ENCODE data around the gene SLC16A10.
"Not testable (repeated sequence)": the region's sequence is repeated elsewhere in the genome, so short reads cannot be mapped to it uniquely, and the experiment has no call there.

SLC16A10 gene

DNA sequence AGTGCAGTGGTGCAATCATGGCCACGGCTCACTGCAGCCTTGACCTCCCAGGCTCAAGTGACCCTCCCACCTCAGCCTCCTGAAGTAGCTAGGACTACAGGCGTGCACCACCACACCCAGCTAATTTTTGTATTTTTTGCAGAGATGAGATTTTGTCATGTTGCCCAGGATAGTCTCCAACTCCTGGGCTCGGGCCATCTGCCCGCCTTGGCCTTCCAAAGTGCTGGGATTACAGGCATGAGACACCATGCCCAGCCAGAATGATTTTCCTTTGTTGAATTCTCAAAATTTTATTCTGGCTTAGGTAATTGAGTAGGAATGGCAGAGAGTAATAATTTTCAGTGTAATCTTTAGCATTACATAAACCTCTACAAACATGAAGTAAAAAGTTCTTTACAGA is 37.1 kb downstream of the SLC16A10 start:
- no peak overlapping the region for H3K4me3 ChIP-seq (ENCODE audit: control insufficient read depth, low read depth, low read length)
- DNase-seq (ENCODE audit: low read depth) = no peak
- TF ChIP-seq, protein P1, sequence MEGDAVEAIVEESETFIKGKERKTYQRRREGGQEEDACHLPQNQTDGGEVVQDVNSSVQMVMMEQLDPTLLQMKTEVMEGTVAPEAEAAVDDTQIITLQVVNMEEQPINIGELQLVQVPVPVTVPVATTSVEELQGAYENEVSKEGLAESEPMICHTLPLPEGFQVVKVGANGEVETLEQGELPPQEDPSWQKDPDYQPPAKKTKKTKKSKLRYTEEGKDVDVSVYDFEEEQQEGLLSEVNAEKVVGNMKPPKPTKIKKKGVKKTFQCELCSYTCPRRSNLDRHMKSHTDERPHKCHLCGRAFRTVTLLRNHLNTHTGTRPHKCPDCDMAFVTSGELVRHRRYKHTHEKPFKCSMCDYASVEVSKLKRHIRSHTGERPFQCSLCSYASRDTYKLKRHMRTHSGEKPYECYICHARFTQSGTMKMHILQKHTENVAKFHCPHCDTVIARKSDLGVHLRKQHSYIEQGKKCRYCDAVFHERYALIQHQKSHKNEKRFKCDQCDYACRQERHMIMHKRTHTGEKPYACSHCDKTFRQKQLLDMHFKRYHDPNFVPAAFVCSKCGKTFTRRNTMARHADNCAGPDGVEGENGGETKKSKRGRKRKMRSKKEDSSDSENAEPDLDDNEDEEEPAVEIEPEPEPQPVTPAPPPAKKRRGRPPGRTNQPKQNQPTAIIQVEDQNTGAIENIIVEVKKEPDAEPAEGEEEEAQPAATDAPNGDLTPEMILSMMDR (IDR thresholded peaks at IDR 0.05; ENCODE audit: control insufficient read depth, insufficient read depth, low read depth, low read length, missing control alignments) = no peak

- TF ChIP-seq, protein P1 (IDR thresholded peaks at IDR 0.05; ENCODE audit: control insufficient read depth, insufficient read depth, low read depth, low read length, missing control alignments) = no peak
- no peak overlapping the region for H3K4me3 ChIP-seq (ENCODE audit: control insufficient read depth, low read depth, low read length)
- DNase-seq (ENCODE audit: low read depth) = no peak
These were observed 41.7 kb downstream of the SLC16A10 start for GRCh38 chr6:111129013-111129412.

DNA sequence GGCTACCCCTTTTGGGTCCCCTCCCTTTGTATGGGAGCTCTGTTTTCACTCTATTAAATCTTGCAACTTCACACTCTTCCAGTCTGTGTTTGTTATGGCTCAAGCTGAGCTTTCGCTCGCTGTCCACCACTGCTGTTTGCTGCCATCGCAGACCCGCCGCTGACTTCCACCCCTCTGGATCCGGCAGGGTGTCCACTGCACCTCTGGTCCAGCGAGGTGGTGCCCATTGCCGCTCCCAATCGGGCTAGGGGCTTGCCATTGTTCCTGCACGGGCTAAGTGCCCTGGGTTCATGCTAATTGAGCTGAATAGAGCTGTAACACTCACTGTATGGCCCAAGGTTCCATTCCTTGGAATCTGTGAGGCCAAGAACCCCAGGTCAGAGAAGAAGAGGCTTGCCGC is 43.7 kb downstream of the SLC16A10 start:
- not testable (repeated sequence) for DNase-seq (ENCODE audit: low read depth); H3K4me3 ChIP-seq (ENCODE audit: control insufficient read depth, low read depth, low read length)

DNA sequence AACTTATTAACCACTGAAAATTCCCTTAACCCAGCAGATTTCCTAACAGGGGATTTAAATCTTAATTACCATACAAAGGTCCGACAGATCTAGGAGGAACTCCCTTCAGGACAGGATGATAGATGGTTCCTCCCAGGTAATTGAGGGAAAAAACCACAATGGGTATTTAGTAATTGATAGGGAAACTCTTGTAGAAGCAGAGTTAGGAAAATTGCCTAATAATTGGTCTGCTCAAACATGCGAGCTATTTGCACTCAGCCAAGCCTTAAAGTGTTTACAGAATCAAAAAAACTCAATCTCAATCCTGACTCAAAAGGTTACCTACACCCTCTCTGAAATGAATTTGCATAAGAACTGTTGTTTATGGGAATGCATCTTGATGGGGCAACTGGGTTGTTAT is 45.4 kb downstream of the SLC16A10 start:
- H3K4me3 ChIP-seq (ENCODE audit: control insufficient read depth, low read depth, low read length); DNase-seq (ENCODE audit: low read depth): not testable (repeated sequence)

- not testable (repeated sequence) for H3K4me3 ChIP-seq (ENCODE audit: control insufficient read depth, low read depth, low read length); DNase-seq (ENCODE audit: low read depth)
These were observed 47.0 kb downstream of the SLC16A10 start for GRCh38 chr6:111134236-111134869.

DNA sequence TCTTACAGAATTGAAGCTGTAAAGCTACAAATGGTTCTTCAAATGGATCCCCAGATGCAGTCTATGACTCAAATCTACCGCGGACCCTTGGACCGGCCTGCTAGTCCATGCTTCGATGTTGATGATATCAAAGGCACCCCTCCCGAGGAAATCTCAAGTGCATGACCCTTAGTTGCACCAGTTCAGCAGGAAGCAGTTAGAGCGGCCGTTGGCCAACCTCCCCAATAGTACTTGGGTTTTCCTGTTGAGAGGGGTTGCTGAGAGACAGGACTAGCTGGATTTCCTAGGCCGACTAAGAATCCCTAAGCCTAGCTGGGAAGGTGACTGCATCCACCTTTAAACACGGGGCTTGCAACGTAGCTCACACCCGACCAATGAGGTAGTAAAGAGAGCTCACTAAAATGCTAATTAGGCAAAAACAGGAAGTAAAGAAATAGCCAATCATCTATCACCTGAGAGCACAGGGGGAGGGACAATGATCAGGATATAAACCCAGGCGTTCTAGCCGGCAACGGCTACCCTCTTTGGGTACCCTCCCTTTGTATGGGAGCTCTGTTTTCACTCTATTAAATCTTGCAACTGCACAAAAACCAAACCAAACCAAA is 50.3 kb downstream of the SLC16A10 start:
- DNase-seq (ENCODE audit: low read depth) = not testable (repeated sequence)

GRCh38 chr6:111147440-111147839 is 60.1 kb downstream of the SLC16A10 start:
- TF ChIP-seq, protein P1 (IDR thresholded peaks at IDR 0.05; ENCODE audit: control insufficient read depth, insufficient read depth, low read depth, low read length, missing control alignments) = no peak
- no peak overlapping the region for H3K4me3 ChIP-seq (ENCODE audit: control insufficient read depth, low read depth, low read length)
- DNase-seq (ENCODE audit: low read depth) = no peak

More for the DNA sequence above, 50.3 kb downstream of the SLC16A10 start:
- H3K4me3 ChIP-seq (ENCODE audit: control insufficient read depth, low read depth, low read length) = not testable (repeated sequence)

DNA sequence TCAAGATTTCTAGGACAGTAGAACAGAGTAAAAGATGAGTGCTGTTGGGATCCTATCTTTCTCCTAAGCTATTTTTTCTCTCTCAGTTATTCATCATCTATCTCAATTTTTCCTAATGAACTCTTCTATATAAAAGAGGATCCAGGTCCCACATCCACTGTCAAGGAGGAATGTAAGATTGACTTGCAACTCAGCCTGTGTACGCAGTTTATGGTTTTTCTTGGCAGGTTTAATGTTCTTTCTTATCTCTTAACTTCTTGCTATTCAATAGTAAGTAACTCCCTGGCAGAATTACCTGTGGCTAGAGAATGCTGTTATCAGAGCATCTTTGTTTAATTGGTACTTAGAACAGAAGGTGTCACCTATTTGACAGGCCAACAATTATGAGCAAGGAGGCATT is 60.8 kb downstream of the SLC16A10 start:
- TF ChIP-seq, protein P1 (IDR thresholded peaks at IDR 0.05; ENCODE audit: control insufficient read depth, insufficient read depth, low read depth, low read length, missing control alignments) = no peak
- no peak for DNase-seq (ENCODE audit: low read depth)
- H3K4me3 ChIP-seq (ENCODE audit: control insufficient read depth, low read depth, low read length) = no peak overlapping the region

DNA sequence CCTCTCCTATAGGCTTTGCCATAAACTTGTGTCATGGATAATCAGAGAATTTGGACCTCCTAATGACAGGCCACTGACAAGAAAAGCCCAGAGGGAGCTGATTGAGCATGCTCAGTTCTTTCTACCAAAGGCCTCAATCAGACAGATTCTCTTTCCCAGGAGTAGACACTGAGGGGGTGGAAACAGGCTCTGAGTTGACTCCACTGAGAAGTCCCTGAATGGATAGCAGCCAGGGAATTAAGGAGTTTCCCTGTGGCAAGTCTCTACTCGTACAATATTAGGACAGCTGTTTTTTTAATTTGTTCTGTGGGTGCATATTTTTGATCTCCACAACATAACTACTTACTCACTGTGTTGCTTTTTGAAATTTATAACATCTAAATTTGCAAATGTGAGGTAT is 63.3 kb downstream of the SLC16A10 start:
- TF ChIP-seq, protein P1 (IDR thresholded peaks at IDR 0.05; ENCODE audit: control insufficient read depth, insufficient read depth, low read depth, low read length, missing control alignments) = no peak
- H3K4me3 ChIP-seq (ENCODE audit: control insufficient read depth, low read depth, low read length) = no peak overlapping the region
- DNase-seq (ENCODE audit: low read depth) = no peak

All from AG09309 (cell line).